K562 (cell line): Measurements from ENCODE around the gene ENTPD6.

Experiments
- ADNP ChIP-seq: fragments of 200-800 bp; sonication (Bioruptor generic); IDR thresholded peaks from 2 replicates; pipeline ENCODE4 v1.6.1; 2016; ENCODE audit warnings: missing genetic modification characterization, missing compliant biosample characterization
- ESRRA ChIP-seq: fragments of 450-650 bp; IDR thresholded peaks from 2 replicates; pipeline ENCODE4 v1.6.1; 2014; ENCODE audit warnings: low read depth, mild to moderate bottlenecking, moderate library complexity, borderline replicate concordance
- FUS ChIP-seq: fragments of 200-400 bp; formaldehyde crosslinking; optimal IDR thresholded peaks from 2 replicates; pipeline ENCODE3; 2017; ENCODE audit warnings: low read depth, low read length
- MCM3 ChIP-seq: fragments of 450-650 bp; IDR thresholded peaks from 2 replicates; pipeline ENCODE4 v1.6.1; 2016
- NFIC ChIP-seq: fragments of 450-650 bp; IDR thresholded peaks from 2 replicates; pipeline ENCODE4 v1.6.1; 2017; ENCODE audit warnings: mild to moderate bottlenecking, inconsistent platforms
- NR4A1 ChIP-seq, 2 experiments: fragments of 250-450 bp in 1 of 2; fragments of 450-650 bp in 1 of 2; sonication (Bioruptor Pico) in 1 of 2; IDR thresholded peaks; 2 replicates each; pipeline versions ENCODE4 v1.4.0 to v1.6.1; 2016 to 2020; ENCODE audit warnings: mild to moderate bottlenecking in 2 of 2, missing compliant biosample characterization in 1 of 2, missing genetic modification characterization in 1 of 2, moderate library complexity in 1 of 2
- PML ChIP-seq: IDR thresholded peaks from 2 replicates; pipeline ENCODE4 v1.6.1; 2012; ENCODE audit warnings: low read length, inconsistent platforms
- POLR2A ChIP-seq: fragments of 450-650 bp; conservative IDR thresholded peaks from 2 replicates; pipeline ENCODE4 v1.6.1; 2016
- ZMIZ1 ChIP-seq, 2 experiments: fragments of 150-350 bp in 1 of 2; IDR thresholded peaks; 2 replicates each; pipeline ENCODE4 v1.6.1; 2012 to 2016; ENCODE audit warnings: low read depth in 2 of 2, low read length in 2 of 2, mild to moderate bottlenecking in 1 of 2, moderate library complexity in 1 of 2
- ZNF253 ChIP-seq: fragments of 250-450 bp; sonication (Bioruptor Pico); conservative IDR thresholded peaks from 2 replicates; pipeline ENCODE4 v1.6.1; 2021; ENCODE audit warnings: mild to moderate bottlenecking
- TF ChIP-seq, protein P1 (sequence below), 3 experiments: IDR thresholded peaks in 2 of 3; conservative IDR thresholded peaks in 1 of 3; 2 replicates each; pipeline ENCODE4 v1.5.1; 2011 to 2012; ENCODE audit warnings: low read length in 3 of 3, mild to moderate bottlenecking in 3 of 3, control low read depth in 2 of 3, improper control_type of control experiment in 1 of 3, inconsistent platforms in 1 of 3, low read depth in 1 of 3, mixed read lengths in 1 of 3, moderate library complexity in 1 of 3; ENCODE audit not compliant: insufficient read depth in 2 of 3

GRCh38 chr20:25245461-25245860 is 49.9 kb downstream of the ENTPD6 start:
- TF ChIP-seq PML (no peak), ADNP (tag) (no peak), MCM3 (no peak), ZMIZ1 (IDR thresholded peaks at IDR 0.05; ENCODE audit: low read depth in 2 of 2, low read length in 2 of 2) (no peak), POLR2A (no peak), ESRRA (no peak), FUS (no peak), NFIC (no peak), NR4A1 (CRISPR knock-in tag; IDR thresholded peaks at IDR 0.05) (no peak), NR4A1 (tag; IDR thresholded peaks at IDR 0.05) (no peak), ZNF253 (CRISPR knock-in tag) (no peak)
- TF ChIP-seq, protein P1, sequence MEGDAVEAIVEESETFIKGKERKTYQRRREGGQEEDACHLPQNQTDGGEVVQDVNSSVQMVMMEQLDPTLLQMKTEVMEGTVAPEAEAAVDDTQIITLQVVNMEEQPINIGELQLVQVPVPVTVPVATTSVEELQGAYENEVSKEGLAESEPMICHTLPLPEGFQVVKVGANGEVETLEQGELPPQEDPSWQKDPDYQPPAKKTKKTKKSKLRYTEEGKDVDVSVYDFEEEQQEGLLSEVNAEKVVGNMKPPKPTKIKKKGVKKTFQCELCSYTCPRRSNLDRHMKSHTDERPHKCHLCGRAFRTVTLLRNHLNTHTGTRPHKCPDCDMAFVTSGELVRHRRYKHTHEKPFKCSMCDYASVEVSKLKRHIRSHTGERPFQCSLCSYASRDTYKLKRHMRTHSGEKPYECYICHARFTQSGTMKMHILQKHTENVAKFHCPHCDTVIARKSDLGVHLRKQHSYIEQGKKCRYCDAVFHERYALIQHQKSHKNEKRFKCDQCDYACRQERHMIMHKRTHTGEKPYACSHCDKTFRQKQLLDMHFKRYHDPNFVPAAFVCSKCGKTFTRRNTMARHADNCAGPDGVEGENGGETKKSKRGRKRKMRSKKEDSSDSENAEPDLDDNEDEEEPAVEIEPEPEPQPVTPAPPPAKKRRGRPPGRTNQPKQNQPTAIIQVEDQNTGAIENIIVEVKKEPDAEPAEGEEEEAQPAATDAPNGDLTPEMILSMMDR (IDR thresholded peaks at IDR 0.05 in 2 of 3, conservative IDR thresholded peaks at IDR 0.05 in 1 of 3; ENCODE audit: insufficient read depth in 2 of 3, low read depth in 1 of 3, low read length in 3 of 3) = no peak
